GM19238 (cell line): Measurements from ENCODE around the gene COPS6.

Source experiments
- DNase-seq: peaks from one replicate; pipeline ENCODE4 v3.0.0; 2011; ENCODE audit warnings: low spot score; ENCODE audit not compliant: insufficient read length

COPS6 gene

DNA sequence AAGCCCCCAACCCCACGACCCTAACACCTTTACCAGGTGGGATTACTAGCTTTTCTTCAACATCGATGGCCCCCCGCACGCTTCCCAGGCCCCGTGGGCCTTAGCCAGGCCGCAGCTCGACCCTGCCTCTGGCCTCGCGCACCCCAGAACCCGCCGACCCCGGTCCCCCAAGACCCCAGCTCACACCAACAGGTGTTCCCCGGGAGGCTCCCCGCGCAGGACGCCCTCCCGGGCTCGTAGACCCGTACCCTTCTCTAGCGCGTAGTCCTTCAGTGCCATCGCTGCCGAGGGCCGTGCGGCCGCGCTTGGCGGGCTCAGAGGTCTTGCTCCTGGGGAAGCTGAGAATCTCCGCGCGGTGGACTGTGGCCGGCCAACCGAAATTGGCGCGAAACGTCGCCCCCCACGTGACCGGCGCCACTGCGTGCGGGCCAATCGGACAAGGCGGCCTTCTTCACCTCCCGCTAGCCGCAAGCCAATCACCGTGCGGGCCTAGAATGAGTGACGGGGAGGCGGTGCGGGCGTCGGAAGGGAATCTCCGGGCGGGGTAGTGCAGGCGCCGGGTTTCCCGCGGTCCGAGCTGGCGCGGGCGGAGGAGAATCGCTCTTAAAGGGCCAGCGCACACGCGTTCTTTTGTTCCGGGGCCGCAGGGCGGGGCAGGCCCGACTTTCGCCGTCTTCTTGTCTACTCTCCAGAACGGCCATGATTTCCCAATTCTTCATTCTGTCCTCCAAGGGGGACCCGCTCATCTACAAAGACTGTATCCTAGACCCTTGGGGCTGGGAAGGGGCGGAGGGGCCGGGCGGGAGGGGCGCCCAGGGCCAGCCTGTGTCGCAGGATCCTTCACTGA is 12.5 kb downstream of the COPS6 start, which contains the start of the genes AP4M1 and MCM7:
AP4M1 (plus strand) TSS at position 628 of the 847 bp plus-strand sequence; CDS start at position 700, 72 bp downstream.
MCM7 (minus strand) TSS at position 382 of the 847 bp plus-strand sequence; CDS start at position 279, 103 bp downstream.
- peak; percentile 96 for DNase-seq

DNA sequence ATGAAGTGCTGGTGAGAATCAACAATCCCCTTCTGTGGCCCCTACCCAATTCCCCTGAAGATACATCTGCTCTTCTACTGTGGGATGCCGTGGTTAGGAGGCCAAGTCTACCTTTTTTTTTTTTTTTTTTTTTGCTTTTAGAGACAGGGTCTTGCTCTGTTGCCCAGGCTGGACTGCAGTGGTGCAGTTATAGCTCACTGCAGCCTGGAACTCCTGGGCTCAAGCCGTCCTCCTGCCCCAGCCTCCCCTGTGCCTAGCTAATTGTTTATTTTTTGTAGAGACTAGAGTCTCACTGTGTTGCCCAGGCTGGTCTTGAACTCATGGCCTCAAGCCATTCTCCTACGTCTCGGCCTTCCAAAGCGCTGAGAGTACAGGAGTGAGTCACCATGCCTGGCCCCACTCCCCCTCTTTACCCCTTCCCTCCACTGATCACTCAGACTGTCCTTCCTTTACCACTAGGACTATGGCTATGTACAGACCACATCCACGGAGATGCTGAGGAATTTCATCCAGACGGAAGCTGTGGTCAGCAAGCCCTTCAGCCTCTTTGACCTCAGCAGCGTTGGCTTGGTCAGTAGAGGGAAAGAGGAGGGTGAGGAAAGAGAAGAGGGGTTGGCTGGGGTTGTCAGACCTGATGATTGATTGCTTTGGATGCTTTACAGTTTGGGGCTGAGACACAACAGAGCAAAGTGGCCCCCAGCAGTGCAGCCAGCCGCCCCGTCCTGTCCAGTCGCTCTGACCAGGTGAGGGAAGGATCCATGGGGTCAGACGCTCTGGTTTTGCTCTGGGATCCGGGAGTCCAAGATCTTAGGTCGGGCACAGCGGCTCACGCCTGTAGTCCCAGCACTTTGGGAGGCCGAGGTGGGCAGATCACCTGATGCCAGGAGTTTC is 14.4 kb downstream of the COPS6 start:
- DNase-seq: no peak

DNA sequence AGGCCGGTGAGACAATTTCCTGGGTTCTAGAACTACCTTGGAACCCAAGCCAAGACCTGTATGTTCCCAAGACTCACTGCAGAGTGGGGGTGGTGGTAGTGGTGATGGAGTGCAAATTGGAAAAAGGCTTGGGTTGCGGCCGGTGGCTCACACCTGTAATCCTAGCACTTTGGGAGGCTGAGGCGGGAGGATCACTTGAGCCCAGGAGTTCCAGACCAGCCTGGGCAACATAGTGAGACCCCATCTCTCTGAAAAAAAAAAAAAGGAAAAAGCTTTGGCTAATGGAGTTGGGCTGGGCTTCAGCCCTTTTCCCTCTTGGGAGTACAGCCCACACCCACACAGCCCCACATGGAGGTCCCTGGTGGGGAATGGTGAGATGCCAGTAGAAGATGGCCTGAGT is 16.8 kb downstream of the COPS6 start:
- DNase-seq: no peak

DNA sequence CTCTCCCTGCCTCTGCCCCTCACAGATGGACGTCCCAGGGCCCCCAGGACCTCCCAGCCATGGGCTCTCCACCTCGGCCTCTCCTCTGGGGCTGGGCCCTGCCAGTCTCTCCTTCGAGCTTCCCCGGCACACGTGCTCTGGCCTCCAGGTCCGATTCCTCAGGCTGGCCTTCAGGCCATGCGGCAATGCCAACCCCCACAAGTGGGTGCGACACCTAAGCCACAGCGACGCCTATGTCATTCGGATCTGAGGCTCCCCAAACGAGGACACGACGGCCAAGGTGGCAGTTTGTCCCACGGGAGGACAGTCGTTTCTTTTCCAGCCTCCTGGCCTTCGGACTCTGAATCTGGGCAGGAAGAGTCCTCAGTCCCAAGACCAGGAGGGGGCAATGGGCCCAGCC is 17.9 kb downstream of the COPS6 start:
- no peak for DNase-seq

DNA sequence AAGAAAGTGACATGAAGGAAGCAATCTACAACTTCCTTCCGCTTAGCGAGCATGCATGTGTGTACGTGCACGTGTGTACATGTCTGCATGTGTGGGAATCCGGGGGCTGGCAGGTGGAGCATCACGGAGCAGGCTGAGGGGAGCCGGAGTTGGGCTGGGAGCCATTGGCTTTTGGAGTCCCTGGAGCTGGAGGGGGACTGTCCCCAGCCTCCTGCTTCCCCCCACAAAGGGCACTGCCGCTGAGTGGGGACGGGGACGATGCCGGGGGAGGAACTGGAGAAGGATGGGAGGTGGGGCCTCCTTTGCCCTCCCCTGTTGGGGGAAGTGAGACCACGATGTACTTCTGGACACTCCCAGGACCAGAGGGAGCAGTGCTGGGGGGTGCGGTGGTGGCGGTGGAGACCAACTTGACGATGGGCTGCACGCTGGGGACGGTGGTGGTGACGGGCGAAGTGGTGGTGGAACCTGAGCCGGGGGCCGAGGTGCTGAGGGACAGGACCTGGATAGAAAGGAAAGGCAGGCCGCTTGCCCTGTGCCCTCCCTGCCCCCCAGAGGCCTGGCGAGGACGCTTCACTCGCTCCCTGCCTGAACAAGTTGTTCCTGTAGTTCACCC is 18.5 kb downstream of the COPS6 start:
- DNase-seq: no peak

DNA sequence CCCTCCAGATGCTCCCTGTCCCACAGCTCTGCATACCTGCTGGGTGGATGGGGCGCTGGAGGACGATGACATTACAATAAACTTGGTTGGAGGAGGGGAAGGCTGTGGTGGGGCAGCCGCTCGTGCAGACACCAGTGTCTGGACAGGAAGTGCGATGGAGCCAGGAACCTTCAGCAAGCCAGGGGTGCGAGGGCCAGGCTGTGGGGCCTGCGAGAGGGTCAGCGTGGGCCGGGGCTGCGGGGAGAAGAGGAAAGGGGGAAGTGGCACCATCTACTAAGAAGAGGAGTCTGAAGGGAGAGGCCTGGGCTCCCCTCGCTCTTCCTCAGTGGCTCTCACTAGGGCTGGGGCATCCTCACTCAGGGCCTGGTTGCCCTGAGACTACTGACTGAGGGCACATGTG is 19.1 kb downstream of the COPS6 start:
- no peak for DNase-seq

DNA sequence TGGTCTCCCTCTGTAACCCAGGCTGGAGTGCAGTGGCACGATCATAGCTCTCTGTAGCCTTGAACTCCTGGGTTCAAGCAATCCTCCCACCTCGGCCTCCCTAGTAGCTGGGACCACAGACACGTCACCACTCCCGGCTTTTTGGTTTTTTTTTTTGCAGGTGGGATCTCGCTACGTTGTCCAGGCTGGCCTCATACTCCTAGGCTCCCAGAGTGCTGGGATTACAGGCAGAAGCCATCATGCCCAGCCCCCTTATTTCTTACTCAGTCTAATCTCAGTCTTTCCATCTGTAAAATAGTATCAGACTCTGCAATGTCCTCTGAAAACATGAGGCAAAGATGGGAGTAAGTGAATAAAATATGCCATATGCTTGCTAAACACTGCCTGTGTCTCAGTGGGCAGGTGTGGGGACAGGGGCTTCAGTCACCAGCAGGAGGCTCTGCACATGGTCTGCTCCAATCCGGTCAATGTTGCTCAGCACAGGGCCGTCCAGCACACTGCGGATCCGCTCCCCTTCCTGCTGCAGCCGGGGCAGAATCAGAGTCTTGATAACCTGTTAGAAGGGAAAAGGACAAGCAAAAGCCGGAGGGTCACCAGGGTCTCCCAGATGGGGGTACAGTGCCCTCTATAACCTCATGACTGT is 20.9 kb downstream of the COPS6 start:
- no peak for DNase-seq

DNA sequence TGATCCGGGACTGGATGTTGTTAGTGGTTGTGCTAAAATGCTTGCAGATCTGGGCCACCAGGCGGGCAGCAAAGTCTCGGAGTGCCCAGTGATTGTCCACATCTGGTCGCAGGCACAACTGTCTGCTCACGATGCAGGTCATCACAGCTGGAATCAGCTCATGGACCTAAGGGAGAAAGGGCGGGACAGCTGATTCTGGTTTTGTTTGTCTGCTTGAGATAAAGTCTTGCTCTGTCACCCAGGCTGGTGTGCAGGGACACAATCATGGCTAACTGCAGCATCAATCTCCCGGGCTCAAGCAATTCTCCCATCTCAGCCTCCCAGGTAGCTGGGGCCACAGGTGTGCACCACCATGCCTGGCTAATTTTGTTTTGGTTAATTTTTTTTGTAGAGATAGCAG is 22.4 kb downstream of the COPS6 start:
- DNase-seq: no peak

DNA sequence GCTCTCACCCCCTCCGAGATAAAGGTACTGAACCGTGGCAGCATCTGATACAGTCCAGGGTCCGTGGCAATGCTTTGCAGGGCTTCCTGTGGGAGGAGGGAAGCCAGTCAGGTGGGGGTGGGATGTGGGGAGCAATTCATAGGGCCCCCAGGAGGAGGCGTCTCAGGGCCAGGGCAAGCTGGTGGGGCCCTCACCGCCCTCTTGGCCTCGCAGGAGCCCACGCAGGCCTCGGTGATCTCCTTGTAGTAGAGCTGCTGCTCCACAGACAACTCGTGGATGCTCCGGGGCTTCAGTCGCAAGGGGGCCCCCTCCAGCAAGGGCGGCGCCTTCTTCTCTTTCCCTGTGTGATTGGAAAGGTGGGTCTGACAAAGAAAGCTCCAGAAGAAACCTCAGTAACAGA is 23.1 kb downstream of the COPS6 start:
- no peak for DNase-seq

DNA sequence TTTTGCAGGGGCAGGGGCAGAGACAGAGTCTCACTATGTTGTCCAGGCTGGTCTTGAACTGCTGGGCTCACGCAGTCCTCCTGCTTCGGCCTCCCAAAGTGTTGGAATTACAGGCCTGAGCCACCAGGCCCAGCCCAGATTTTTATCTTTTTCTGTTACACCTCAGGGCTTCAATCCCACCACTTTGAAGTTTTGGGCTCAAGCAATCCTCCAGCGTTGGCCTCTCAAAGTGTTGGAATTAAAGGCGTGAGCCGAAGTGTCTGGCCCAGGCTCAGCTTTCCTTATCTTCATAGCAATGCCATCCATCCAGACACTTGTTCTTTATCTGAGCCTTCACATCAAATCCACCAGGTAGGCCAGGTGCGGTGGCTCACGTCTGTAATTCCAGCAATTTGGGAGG is 26.3 kb downstream of the COPS6 start:
- no peak for DNase-seq

DNA sequence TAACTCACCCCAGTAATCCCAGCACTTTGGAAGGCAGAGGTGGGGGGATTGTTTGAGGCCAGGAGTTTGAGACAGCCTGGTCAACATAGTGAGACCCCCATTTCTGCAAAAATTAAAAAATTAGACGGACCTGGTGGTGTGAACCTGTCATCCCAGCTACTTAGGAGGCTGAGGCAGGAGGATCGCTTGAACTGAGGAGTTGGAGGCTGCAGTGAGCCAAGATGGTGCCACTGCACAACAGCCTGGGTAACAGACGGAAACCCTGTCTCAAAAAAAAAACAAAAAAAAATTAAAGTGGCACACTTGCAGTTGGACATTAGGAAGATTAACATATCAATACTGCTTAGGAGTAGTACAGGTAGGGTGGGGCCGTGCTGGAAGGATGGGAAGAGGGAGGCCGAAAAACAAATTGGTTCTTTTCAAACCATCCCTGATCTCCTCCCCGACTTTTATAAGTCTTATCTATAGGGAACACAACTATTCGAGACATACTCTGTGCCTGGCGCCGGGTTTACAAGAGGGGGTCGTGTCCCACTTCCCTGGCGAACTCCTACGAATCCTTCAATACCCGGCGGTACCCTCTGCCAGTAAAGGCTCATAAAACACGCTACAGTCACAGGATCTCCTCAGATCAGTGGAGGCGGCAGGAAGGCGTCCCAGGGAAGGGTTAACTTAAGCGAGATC is 29.8 kb downstream of the COPS6 start:
- DNase-seq: no peak

DNA sequence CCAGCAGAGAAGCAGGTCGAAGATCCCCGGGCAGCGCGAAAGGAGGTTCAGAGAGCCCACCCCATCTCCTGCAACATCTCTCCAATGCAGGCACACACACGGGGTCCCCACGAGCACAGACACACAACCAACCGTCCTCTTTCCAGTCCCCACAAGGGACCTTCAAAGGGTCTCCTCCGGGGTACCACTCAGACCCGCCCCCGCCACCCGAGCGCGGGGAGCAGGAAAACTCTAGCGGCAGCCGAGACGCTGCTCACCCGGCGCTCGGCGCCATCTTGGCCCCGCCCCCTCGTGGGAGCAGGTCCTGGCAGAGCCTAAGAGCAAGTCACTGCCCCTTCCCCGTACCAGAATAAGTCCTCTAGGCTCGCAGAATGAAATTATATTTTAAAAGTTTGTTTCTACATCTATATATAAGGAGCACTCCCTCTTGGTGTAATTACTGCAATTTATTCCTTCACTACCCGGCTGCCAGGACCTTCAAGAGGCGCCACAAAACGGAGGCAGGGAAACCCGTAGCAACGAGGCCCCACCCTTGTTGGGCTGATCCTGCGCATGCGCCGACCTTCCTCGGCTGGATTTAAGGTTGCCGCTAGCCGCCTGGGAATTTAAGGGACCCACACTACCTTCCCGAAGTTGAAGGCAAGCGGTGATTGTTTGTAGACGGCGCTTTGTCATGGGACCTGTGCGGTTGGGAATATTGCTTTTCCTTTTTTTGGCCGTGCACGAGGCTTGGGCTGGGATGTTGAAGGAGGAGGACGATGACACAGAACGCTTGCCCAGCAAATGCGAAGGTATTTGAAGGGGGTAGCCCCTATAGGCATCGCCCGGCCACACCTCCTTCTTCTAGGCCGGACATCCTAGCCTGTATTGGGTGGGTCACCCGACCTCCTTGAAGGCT is 30.6 kb downstream of the COPS6 start, which contains the start of the genes CNPY4 and TAF6:
CNPY4 (plus strand) TSS at position 563 of the 898 bp plus-strand sequence; CDS start at position 674, 111 bp downstream.
TAF6 (minus strand) TSS at position 287 of the 898 bp plus-strand sequence. CDS start 5,149 bp downstream, outside the sequence.
- DNase-seq: peak; percentile 98

DNA sequence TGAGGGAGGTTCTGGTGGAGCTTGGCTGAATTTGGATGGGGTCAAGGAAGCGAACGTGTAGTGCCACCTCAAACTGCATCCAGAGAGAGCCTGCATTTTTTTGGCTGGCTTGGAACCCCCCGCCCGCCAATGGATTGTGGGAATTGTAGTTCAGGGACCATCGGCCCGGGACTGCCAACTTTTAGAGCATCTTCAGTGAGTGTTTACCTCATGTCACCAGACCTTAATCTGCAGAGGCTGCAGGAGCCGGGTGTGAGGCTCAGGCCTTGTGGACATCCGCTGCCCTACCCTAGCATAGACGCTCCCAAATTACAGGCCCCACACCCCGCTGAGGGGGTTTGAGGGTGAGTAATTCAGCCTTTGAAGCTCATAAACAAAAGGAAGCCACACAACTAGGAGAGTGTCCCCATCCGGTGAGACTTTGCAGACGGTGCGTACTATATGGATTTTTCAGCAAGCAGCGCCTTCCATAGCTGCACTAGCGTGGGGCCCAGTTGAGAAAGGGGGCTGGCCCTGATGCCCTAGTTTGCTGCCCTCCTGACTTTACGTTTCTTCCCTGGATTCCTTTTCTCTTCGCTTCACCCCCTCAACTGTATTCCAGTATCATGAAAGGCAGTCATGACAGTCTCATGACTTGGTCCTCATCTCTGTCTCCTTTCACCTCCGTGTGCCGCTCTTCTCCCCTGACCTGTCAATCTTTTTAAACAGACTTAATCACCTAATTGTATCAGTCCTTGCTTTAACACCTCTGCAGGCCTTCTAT is 31.4 kb downstream of the COPS6 start:
- DNase-seq: peak; percentile 62

DNA sequence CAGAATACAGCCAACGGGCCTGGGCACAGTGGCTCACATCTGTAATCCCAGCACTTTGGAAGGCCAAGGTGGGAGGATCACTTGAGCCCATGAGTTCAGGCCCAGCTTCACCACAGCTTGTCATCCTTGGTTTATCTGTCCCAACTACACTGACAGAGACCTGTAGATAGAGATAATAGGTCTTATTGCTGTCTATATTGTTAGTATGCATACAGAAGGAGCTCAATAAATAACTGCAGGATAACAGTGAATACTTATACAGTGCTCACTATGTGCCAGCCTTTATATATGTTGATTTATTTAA is 31.9 kb downstream of the COPS6 start:
- DNase-seq: no peak

DNA sequence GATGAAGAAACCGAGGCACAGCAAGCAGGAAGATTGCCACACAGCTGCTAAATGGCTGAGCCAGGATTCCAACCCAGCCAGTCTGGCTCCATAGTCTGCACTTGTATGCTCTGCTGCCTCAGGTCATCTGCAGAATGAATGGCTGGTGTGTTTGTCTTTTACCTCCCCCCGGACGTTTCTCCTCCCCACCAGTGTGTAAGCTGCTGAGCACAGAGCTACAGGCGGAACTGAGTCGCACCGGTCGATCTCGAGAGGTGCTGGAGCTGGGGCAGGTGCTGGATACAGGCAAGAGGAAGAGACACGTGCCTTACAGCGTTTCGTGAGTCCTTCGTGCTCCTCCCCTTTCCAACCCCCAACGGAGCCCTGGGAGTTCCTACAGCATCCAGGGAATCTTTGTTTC is 33.3 kb downstream of the COPS6 start:
- DNase-seq: no peak

DNA sequence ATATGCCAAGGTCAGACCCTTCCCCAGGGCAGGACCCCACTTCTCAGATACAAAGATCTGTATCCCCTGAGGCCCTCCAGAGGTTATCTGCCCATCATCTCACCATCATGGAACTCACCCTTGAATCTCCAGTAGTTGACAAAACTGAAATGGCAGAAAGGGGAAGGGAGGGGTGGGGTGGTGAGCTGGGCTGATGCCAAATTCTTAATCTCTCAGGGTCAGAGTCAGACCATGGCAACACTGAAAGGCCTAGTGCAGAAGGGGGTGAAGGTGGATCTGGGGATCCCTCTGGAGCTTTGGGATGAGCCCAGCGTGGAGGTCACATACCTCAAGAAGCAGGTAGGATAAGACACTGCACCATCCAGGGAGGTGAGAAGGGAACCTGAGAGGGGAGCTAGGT is 33.8 kb downstream of the COPS6 start:
- no peak for DNase-seq

DNA sequence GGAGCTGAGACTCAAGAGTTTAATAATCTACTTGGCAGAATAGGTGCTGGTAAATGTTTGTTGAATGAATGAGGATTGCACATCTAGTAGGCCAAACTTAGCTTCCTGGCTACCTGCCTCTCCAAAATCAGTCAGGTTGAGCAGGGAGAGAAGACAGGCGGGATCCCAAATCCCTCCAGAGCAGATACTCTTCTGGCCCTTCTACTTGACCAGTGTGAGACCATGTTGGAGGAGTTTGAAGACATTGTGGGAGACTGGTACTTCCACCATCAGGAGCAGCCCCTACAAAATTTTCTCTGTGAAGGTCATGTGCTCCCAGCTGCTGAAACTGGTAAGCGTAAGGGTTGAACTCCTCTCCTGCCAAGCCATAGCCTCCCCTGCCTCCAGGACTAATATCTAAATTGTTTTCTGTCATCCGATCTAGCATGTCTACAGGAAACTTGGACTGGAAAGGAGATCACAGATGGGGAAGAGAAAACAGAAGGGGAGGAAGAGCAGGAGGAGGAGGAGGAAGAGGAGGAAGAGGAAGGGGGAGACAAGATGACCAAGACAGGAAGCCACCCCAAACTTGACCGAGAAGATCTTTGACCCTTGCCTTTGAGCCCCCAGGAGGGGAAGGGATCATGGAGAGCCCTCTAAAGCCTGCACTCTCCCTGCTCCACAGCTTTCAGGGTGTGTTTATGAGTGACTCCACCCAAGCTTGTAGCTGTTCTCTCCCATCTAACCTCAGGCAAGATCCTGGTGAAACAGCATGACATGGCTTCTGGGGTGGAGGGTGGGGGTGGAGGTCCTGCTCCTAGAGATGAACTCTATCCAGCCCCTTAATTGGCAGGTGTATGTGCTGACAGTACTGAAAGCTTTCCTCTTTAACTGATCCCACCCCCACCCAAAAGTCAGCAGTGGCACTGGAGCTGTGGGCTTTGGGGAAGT is 35.8 kb downstream of the COPS6 start:
- no peak for DNase-seq
